ENCODE measurements around the gene ARRDC5.

DNA sequence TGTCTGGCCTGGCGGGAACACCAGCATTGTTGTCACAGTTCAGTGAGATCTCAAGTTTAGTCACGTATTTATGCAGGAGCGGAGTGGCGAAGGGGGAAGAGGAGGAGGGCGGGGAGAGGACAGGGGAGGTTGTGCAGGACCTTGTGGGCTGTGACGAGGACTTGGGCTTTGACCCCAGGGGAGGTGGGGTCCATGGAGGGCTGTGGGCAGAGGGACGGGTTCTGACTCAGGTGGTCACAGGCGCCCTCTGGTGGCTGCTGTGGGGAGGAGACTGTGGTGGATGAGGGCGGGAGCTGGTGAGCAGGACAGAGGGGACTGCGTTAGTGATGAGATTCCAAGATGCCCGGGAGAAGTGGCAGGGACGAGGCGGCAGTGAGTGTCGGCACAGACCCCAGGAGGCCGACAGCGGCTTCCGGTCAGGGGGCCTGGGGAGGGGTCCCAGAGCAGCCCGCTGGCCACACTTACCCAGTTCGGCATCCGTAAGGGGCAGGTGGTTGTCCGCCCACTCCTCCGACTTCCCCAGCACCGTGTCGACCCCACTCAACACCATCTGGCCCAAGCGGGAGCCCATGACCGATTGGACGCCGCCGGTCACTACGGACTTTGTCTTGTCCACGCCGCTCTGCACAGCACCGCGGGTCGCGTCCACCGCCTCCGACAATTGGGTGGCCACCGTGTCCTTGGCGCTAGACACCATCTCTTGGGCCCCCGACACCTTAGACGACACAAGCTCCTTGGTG, 51.0 kb downstream of the ARRDC5 start:
- TF ChIP-seq EZH2phosphoT487 (conservative IDR thresholded peaks at IDR 0.05; ENCODE audit: low read length) = no peak
- TF ChIP-seq, protein P1, sequence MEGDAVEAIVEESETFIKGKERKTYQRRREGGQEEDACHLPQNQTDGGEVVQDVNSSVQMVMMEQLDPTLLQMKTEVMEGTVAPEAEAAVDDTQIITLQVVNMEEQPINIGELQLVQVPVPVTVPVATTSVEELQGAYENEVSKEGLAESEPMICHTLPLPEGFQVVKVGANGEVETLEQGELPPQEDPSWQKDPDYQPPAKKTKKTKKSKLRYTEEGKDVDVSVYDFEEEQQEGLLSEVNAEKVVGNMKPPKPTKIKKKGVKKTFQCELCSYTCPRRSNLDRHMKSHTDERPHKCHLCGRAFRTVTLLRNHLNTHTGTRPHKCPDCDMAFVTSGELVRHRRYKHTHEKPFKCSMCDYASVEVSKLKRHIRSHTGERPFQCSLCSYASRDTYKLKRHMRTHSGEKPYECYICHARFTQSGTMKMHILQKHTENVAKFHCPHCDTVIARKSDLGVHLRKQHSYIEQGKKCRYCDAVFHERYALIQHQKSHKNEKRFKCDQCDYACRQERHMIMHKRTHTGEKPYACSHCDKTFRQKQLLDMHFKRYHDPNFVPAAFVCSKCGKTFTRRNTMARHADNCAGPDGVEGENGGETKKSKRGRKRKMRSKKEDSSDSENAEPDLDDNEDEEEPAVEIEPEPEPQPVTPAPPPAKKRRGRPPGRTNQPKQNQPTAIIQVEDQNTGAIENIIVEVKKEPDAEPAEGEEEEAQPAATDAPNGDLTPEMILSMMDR (IDR thresholded peaks at IDR 0.05; ENCODE audit: insufficient read depth, low read length, poor library complexity, severe bottlenecking) = peak; percentile 86
